ENCODE results near the gene SELL.

SELL gene

GRCh38 chr1:169696273-169697100 is 14.9 kb downstream of the SELL start:
- Histone ChIP-seq H3K36me3 (ENCODE audit: control insufficient read depth in 2 of 2, insufficient read depth in 1 of 2, low read length in 2 of 2) (no peaks in the 10 kb centered on the region), H3K9me3 (ENCODE audit: control insufficient read depth, insufficient read depth, low read depth, low read length) (no peaks in the 10 kb centered on the region), H3K4me1 (ENCODE audit: control insufficient read depth, insufficient read depth, low read length) (no peaks in the 10 kb centered on the region), H3K4me3 (ENCODE audit: low read depth, low read length) (no peak overlapping the region), H3K27ac (ENCODE audit: extremely low read depth, low read depth, low read length) (no peak overlapping the region)
- TF ChIP-seq ZFP3 (tag by site-specific recombination; IDR thresholded peaks at IDR 0.05; ENCODE audit: low read depth) (no peak), ZNF394 (tag by site-specific recombination; IDR thresholded peaks at IDR 0.05; ENCODE audit: borderline replicate concordance) (no peak), ZSCAN30 (tag by site-specific recombination; IDR thresholded peaks at IDR 0.05) (no peak), ZNF707 (tag by site-specific recombination; IDR thresholded peaks at IDR 0.05) (no peak), ZSCAN16 (tag by site-specific recombination; IDR thresholded peaks at IDR 0.05) (no peak), ZNF433 (tag by site-specific recombination; IDR thresholded peaks at IDR 0.05; ENCODE audit: low read depth) (no peak), PRDM10 (tag by site-specific recombination; IDR thresholded peaks at IDR 0.05) (no peak), ZFP41 (tag by site-specific recombination; IDR thresholded peaks at IDR 0.05; ENCODE audit: borderline replicate concordance) (no peak), ZFP69B (tag by site-specific recombination; IDR thresholded peaks at IDR 0.05) (no peak), ZNF354C (tag by site-specific recombination; IDR thresholded peaks at IDR 0.05; ENCODE audit: borderline replicate concordance, low read depth) (no peak), ZNF514 (tag by site-specific recombination; IDR thresholded peaks at IDR 0.05) (no peak), SP3 (tag by site-specific recombination; IDR thresholded peaks at IDR 0.05) (no peak), ZNF658 (tag by site-specific recombination; IDR thresholded peaks at IDR 0.05) (no peak), ZBTB6 (tag by site-specific recombination; IDR thresholded peaks at IDR 0.05) (no peak), ZNF274 (IDR thresholded peaks at IDR 0.05; ENCODE audit: low read length) (no peak), ZNF274 (tag by site-specific recombination; IDR thresholded peaks at IDR 0.05; ENCODE audit: borderline replicate concordance) (no peak)
- ChIA-PET POLR2A (no interaction called here), CTCF (interaction anchor here (0.9 to 1.3 kb wide), 2 partner anchors 16 to 95 kb away, joined by 4 read pairs; no protein-coding TSS in a partner anchor)

GRCh38 chr1:169694304-169695075 is 16.9 kb downstream of the SELL start:
- TF ChIP-seq ZBTB26 (tag by site-specific recombination; optimal IDR thresholded peaks at IDR 0.05) (no peak), ZNF707 (tag by site-specific recombination; IDR thresholded peaks at IDR 0.05) (no peak), ZNF404 (tag by site-specific recombination; IDR thresholded peaks at IDR 0.05) (no peak), HOXC10 (CRISPR knock-in tag; IDR thresholded peaks at IDR 0.05) (no peak), ZNF266 (tag by site-specific recombination; IDR thresholded peaks at IDR 0.05; ENCODE audit: low read depth) (no peak), ZNF433 (tag by site-specific recombination; IDR thresholded peaks at IDR 0.05; ENCODE audit: low read depth) (no peak), BCL11B (tag by site-specific recombination; IDR thresholded peaks at IDR 0.05; ENCODE audit: low read depth) (no peak), ZNF670 (tag by site-specific recombination; IDR thresholded peaks at IDR 0.05; ENCODE audit: low read depth) (no peak), ZNF629 (tag by site-specific recombination; IDR thresholded peaks at IDR 0.05) (no peak), ZBTB6 (tag by site-specific recombination; IDR thresholded peaks at IDR 0.05) (no peak), ZSCAN30 (tag by site-specific recombination; IDR thresholded peaks at IDR 0.05) (no peak)
- H3K4me1 ChIP-seq (ENCODE audit: control insufficient read depth, insufficient read depth, low read length): no peaks in the 10 kb centered on the region
- no peaks in the 10 kb centered on the region for H3K36me3 ChIP-seq (ENCODE audit: control insufficient read depth in 2 of 2, insufficient read depth in 1 of 2, low read length in 2 of 2)
- ChIA-PET CTCF (interaction anchor here (0.6 to 0.7 kb wide), 3 partner anchors 8 to 113 kb away, joined by 3 to 5 read pairs (median 3); no protein-coding TSS in a partner anchor), POLR2A (no interaction called here)
- no peaks in the 10 kb centered on the region for H3K9me3 ChIP-seq (ENCODE audit: control insufficient read depth, insufficient read depth, low read depth, low read length)
- no peak overlapping the region for H3K4me3 ChIP-seq (ENCODE audit: low read depth, low read length)
- no peak overlapping the region for H3K27ac ChIP-seq (ENCODE audit: extremely low read depth, low read depth, low read length)
